GM18517 (cell line): ENCODE results near the gene OSBP2.
A peak's percentile ranks its signal among the peaks of the same experiment; 100 is the strongest.
"Not testable (repeated sequence)": the region's sequence is repeated elsewhere in the genome, so short reads cannot be mapped to it uniquely, and the experiment has no call there.

ENCODE experiments used
- ATAC-seq: cut with Tn5 transposase; IDR thresholded peaks from one replicate; pipeline ENCODE4 v1.9.1; 2021; ENCODE audit warnings: mild to moderate bottlenecking, moderate library complexity; ENCODE audit not compliant: unreplicated experiment

The OSBP2 gene

DNA sequence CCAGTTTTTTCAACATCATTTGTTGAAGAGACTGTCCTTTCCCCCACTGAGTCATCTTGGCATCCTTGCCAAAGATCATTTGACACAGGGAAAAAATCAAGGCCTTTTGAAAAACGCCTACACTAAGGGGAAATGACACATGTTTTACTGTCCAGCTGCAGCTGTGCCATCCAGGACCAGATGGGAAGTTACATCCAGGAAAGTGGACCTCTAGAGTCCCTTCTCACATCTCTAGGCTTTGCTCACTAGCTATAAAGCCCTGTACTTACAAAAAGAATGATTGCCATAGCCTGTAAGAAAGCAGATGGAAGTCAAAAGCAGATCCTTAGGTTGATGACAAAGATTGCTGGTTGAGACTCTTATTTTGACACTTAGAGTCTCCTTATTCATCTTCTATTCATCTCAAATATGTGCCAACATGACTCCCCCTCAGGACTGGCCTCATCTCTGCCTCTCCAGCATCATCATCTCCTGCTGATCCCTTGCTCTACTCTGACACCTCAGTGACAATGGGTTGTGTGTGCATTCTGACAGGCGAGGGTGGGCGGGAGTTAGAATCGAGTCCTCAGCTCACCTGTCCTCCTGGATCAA lies 22.8 kb downstream of the OSBP2 start:
- ATAC-seq: no peak

DNA sequence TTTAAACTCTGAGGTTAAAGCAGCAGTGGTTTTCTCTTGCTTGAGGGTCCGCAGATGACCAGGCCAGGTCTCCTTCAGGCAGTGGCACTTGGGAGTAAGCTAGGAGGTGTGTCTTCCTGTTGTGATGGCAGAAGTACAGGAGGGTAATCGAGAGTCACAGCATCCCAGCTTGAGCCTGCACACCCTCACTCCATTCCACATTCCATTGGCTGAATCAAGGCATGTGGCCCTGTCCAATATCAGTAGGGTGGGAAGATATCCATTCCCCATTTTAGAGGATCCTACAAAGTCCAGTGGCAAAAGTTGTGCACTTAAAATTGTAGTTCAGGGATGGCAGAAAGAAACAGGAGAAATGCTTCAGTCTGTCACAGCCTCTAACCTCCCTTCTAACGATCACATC lies 23.3 kb downstream of the OSBP2 start:
- no peak for ATAC-seq

DNA sequence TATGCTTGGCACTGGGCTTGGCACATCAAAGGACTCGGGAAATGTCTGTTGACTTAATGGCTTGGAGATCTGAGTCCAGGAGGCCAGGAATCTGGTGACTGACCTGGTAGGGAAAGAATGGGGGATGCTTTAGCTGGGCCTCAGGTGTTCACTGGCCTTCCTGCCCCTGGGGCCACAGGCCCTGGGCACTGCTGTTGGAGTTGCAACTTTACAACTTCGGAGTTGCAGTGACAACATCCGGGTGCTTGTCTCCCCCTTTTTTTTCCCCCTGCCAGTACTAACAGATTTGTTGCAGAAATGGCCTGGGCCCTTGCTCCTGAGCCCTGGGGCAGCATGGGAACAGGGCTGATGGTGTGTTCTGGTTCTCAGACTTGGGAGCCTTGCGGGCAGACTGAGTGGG lies 23.8 kb downstream of the OSBP2 start:
- ATAC-seq: no peak

- no peak for ATAC-seq
Measured at GRCh38 chr22:30718938-30719337, 24.3 kb downstream of the OSBP2 start.

GRCh38 chr22:30720263-30720837 lies 25.7 kb downstream of the OSBP2 start:
- no peak for ATAC-seq

GRCh38 chr22:30721741-30722140 lies 27.1 kb downstream of the OSBP2 start:
- ATAC-seq: no peak

- ATAC-seq: no peak
Measured at GRCh38 chr22:30728826-30729225, 34.2 kb downstream of the OSBP2 start.

- ATAC-seq: no peak
Measured at GRCh38 chr22:30731658-30732057, 37.0 kb downstream of the OSBP2 start.

DNA sequence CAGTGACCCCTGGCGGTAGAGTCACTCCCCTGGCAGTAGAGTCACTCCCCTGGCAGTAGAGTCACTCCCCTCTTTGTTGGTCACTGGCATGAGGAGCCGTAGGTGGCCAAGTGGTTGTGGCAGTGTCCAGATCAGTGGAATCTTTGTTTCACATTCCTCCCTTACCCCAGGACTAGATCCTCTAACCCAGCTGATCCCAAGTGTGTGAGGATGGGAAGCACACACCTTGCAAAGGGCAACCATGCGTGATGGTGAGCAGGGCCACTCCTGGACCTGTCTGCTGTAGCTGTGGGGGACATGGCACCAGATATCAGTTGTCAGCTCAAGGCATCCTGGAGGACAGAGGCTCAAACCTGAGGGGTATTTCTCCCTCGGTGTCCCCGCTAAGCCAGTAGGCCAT lies 37.8 kb downstream of the OSBP2 start:
- ATAC-seq: no peak

- ATAC-seq: no peak
Measured at GRCh38 chr22:30733181-30733631, 38.5 kb downstream of the OSBP2 start.

- ATAC-seq: not testable (repeated sequence)
Measured at GRCh38 chr22:30740007-30740406, 45.3 kb downstream of the OSBP2 start.

GRCh38 chr22:30740511-30740910 lies 45.8 kb downstream of the OSBP2 start:
- peak; percentile 64 for ATAC-seq

GRCh38 chr22:30742291-30743256 lies 47.9 kb downstream of the OSBP2 start:
- ATAC-seq: no peak

GRCh38 chr22:30743257-30744020 lies 48.8 kb downstream of the OSBP2 start:
- ATAC-seq: no peak

DNA sequence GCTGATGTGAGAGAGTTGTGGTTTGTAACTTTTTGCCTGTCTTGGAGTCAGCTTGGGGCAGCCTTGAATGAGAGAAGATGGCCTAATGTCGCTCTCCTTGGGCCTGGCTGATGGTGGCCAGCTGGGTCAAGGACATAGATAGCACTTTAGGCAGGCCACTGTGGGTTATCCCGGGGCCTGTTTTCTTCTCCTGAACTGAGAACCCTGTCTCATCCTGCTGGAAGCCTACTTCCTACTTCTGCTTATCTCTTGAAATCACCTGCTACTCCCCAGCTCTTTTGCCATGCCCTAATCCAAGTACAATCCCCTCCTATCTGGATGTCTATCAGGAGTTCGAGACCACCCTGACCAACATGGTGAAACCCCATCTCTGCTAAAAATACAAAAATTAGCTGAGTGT lies 49.5 kb downstream of the OSBP2 start:
- ATAC-seq: no peak

- ATAC-seq: no peak
Measured at GRCh38 chr22:30747493-30747892, 52.8 kb downstream of the OSBP2 start.

- ATAC-seq: no peak
Measured at GRCh38 chr22:30749272-30749671, 54.6 kb downstream of the OSBP2 start.

DNA sequence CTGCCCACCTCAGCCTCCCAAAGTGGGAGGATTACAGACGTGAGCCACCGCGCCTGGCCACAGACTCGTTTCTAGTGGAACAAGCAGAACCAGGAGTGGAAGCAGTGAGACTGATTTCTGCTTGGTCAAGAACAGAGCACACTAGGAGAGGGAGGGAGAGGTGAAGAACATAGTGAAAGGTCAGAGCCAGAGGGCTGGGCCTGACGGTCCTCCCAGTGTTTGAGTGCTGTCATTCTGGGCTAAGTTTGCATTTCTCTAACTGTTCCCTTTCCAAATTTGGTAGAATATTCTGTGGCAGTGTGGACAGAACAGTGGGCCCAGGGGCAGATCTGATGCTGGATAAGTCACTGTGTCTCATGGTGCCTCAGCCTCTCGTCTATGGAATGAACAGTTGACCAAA lies 55.2 kb downstream of the OSBP2 start:
- no peak for ATAC-seq

DNA sequence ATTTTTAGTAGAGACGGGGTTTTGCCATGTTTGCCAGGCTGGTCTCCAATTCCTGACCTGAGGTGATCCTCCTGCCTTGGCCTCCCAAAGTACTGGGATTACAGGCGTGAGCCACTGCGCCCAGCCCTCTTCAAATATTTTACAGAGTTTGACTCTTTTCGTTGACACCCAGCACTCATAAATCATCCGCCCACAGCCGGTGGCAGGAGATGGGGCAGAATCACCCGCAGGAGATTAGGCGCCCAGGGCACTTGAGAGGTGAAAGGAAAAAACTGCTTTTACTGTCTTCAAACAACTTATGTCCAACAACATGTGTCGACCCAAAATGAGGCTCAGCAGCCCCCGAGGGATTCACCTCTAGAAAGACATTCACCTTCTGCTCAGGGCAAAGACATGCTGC lies 56.9 kb downstream of the OSBP2 start:
- ATAC-seq: no peak

- no peak for ATAC-seq
Measured at GRCh38 chr22:30752771-30753170, 58.1 kb downstream of the OSBP2 start.

DNA sequence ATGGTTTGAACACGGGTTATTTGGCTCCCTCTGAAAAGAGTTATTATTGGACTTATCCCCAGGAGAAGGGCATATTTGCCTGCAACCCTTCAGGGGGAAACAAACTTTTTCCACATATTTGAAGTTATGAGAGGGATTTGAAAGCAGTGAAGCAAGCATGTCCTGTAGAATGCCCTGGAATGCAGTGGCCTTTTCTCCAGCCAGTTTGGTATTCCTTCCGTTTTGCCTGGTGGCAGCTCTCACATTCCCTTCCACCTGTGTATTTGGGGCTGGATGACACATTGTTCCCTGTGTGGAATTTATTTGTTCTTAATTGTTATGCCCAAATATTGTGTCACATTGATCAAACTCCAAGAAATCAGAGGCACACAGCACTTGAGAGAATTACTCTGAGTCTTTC lies 59.0 kb downstream of the OSBP2 start:
- no peak for ATAC-seq
